Stimulated activated CD4-positive, alpha-beta T cell treated with anti-CD3 and anti-CD28 coated beads, Interleukin-1b, Interleukin-23, amount 100 ng/mL, for 1 hour (primary cell): ENCODE results near the gene CAMKK1.
"Not testable (repeated sequence)": the region's sequence is repeated elsewhere in the genome, so short reads cannot be mapped to it uniquely, and the experiment has no call there.

Source experiments
- DNase-seq, 2 donors: peaks; one replicate each; pipeline ENCODE4 v3.0.0-alpha.2; 2020; ENCODE audit warnings: low read depth in 2 of 2

The CAMKK1 gene

GRCh38 chr17:3879591-3880417, 13.0 kb downstream of the CAMKK1 start:
- DNase-seq: no peak

DNA sequence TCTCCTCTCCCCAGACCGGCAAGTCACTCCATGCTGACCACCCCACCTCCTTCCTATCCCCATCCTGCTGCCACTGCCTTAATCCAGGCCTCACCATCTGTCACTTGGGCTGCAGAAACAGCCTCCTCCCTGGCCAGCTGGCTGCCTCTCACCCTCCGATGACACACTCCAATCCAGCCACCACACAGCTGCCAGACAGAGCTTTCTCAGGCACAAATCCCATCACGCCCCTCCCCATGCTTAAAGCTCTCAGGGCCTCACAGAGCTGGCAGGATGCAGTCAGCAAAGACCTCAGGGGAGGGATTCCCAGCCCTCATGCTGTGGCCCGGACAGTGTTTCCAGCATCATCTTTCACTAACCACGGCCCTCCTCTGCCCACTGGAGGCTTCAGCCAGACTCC, 13.7 kb downstream of the CAMKK1 start:
- no peak for DNase-seq

- no peak for DNase-seq
These were observed 15.6 kb downstream of the CAMKK1 start for GRCh38 chr17:3877220-3877619.

- no peak for DNase-seq
These were observed 17.5 kb downstream of the CAMKK1 start for GRCh38 chr17:3875317-3875716.

GRCh38 chr17:3873862-3874261, 19.0 kb downstream of the CAMKK1 start:
- no peak for DNase-seq

DNA sequence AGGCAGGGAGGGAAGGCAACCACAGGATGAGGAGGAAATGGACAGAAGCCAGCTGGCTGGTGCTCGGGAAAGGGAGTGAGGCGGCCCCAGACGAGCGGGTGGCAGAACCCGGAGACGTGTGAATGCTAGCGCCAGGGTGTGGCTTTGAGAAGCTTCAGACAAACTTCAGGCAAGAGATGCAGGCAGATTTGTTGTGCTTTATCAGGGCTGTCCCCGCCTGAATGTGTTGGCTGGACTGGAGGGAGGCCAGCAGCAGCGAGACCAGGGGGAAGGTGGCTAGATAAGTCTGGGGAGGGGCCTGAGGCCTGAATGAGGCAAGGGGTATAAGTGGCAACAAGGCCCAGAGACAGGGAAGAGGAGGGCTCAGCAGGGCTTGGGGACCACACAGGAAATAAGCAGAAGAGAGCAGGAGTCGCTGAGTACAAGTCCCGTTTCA, 22.0 kb downstream of the CAMKK1 start:
- no peak for DNase-seq

GRCh38 chr17:3867606-3868005, 25.2 kb downstream of the CAMKK1 start:
- no peak for DNase-seq

DNA sequence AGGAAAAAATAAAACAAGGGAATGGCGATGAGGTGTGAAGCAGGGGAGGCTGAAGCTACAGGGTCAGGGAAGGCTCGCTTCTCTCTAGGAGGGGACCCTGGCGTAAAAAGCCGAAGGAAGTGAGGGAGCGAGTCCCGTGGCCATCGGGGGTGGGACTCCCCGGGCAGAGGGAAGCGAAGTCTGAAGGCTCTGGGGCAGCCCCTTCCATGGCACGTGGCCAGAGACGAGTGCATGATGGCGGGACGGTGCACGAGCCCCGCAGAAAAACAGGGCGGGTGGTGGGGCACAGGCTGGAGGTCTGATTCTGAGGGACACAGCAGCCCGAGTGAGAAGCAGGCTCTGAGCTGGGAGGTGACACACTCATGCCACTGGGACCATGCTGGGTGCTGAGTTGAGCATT, 25.7 kb downstream of the CAMKK1 start:
- DNase-seq: no peak

- DNase-seq: no peak
These were observed 26.6 kb downstream of the CAMKK1 start for GRCh38 chr17:3866276-3866675.

DNA sequence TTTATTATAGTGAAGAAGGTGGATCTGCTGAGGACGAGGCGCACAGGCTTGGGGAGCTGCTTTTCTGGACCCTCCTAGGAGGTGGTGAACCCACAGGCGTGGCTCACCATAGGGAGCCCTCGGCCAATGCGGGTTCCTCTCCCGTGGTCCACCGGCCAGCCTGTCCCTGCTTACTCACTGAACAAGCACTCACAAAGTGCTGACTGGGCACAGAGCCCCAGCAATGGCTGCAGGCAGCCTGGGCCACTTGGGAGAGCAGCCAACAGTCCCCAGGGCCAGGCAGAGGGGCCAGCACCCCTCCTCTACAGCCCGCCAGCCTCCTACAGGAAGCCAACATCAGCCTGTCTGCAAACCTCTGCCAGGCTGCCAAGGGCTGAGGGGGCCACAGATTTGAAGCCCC, 27.7 kb downstream of the CAMKK1 start:
- DNase-seq: no peak

DNA sequence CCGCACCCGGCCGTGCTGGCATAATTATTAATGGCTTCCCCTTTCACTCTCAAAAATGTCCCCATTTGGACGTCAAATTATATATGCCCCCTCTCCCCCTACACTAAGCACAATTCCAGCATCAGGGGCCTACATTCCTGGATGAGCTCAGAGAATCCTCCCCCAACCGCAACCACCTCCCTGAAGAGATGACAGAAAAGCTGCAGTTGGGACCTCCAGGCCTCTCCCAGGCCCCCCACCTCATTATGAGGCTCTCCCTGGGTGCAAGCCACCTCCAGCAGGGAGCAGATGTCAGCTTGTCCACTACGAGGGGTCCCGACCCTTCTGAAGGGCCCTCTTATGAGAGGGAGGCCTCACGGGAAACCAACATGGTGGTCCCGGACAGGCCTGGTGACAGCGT, 28.3 kb downstream of the CAMKK1 start:
- DNase-seq: no peak

GRCh38 chr17:3861761-3862681, 30.8 kb downstream of the CAMKK1 start:
- no peak for DNase-seq

DNA sequence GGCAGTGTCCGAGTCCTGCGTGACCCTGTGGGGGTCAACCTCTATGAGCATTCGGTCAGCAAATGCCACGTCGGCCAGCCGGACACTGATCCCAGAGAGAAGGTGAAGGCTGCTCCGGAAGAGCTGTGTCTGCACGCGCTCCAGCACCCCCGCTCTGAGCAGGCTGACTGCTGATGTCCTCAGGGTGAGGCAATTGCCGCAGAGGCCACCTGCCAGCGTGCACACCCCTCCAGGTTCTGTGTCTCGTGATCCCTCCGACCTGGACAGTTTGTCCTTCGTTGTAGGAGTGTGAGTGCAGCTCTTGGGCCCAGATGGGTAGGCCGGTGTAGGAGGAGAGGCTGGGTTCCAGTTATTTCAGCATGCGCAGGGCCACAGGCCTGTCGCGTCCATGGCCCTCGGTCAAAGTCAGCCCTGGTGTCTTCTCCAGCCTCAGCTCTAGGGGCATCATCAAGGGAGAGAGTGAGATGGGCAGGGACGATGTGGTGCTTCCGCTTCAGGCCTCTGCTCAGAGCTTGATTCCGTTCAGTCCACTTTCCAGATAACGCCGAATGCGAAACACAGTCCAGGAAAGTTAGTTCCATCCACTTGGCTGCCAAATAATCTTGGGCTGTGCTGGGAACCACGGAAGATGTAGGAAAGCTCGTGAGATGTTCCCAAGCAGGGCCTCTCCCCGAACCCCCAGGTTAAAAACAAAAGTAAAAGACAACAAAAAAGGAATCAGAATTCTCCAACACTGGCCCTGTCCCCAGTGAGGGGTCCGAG, 31.7 kb downstream of the CAMKK1 start:
- no peak for DNase-seq

DNA sequence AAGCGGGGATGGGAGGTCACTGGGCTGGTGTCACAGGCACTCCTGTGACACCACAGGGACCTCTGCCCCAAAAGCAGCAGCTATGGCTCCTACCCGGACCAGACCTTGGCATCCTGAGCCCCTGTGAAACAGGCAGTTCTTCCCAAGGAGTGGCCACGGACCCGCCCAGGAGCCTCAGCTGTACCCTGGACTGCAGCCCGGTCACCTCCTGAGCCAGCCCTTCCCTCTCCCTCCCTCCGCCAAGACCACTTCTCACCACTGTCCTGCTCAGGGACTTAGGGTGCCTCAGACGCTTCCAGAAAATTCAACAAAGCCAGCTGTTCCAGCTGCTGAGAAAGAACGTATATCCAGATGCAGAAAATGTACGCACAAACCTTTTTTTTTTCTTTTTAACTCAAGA, 32.9 kb downstream of the CAMKK1 start:
- no peak for DNase-seq

DNA sequence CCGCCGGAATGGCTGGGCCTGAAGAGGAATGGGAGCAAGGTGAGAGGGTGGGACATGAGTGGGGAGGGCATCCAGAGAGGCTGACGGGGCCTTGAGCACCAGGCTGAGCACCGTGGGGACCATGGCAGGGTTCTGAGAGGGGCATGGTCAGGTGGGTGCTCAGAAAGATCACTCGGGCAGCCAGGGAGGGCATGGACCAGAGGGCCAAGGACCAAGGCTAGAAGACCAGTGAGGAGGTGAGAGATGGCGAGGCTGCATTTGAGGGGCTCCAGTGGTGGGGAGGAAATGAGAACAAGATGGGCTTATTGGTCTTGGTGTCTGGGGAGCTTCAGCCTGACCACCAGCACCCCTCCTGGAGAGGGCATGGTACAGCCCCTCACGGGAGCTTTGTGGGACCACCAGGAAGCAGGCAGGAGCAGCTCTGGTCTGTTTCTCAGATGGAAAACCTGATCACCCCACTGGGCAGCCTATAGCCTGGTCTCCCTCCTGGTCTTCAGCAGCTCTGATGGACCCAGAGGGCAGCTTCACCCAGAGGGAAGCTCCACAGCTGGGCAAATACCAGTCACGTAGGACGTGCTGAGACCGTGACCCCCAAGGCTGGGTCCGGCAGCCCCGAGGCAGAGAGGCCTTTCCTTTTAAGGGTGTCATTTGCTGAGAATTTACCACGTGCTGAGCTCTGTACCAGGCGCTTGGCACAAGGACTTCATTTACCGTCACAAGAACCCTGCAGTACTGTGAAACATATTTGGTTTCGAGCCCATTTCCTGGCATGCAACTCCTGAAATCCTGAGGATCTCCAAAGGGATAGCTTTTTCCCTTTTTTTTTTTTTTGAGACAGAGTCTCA, 35.4 kb downstream of the CAMKK1 start:
- DNase-seq: no peak

DNA sequence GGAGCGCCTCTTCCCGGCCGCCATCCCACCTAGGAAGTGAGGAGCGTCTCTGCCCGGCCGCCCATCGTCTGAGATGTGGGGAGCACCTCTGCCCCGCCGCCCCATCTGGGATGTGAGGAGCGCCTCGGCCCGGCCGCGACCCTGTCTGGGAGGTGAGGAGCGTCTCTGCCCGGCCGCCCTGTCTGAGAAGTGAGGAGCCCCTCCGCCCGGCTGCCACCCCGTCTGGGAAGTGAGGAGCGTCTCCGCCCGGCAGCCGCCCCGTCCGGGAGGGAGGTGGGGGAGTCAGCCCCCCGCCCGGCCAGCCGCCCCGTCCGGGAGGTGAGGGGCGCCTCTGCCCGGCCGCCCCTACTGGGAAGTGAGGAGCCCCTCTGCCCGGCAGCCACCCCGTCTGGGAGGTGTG, 38.6 kb downstream of the CAMKK1 start:
- not testable (repeated sequence) for DNase-seq

- DNase-seq: no peak
These were observed 40.3 kb downstream of the CAMKK1 start for GRCh38 chr17:3852561-3852960.

GRCh38 chr17:3851461-3852100, 41.3 kb downstream of the CAMKK1 start:
- DNase-seq: no peak

GRCh38 chr17:3848229-3848835, 44.5 kb downstream of the CAMKK1 start:
- DNase-seq: no peak

- DNase-seq: no peak
These were observed 45.6 kb downstream of the CAMKK1 start for GRCh38 chr17:3847165-3847670.
